Sigmoid colon (tissue), 7 donors: ENCODE data around the gene CYP2C19. TPM values are rescaled to one million over a fixed set of nuclear protein-coding genes. Genes with fewer than 3 reads are reported as not detected.
"Not testable (repeated sequence)": the region's sequence is repeated elsewhere in the genome, so short reads cannot be mapped to it uniquely, and the experiment has no call there.

ENCODE experiments used
- DNase-seq: peaks from one replicate; pipeline ENCODE4 v3.0.0-alpha.2; 2019
- H3K27ac ChIP-seq, 4 donors: fragments of 200-600 bp; sonication (generic); one replicate each; pipeline ENCODE4 v1.5.1; 2016 to 2019; ENCODE audit warnings: mild to moderate bottlenecking in 1 of 4
- H3K27me3 ChIP-seq, 3 donors: fragments of 200-600 bp; sonication (generic); one replicate each; pipeline ENCODE4 v1.5.1; 2019; ENCODE audit warnings: mild to moderate bottlenecking in 1 of 3
- H3K36me3 ChIP-seq, 4 donors: fragments of 200-600 bp; sonication (generic); one replicate each; pipeline ENCODE4 v1.5.1; 2016 to 2019
- H3K4me1 ChIP-seq, 4 donors: fragments of 200-600 bp; sonication (generic); one replicate each; pipeline ENCODE4 v1.5.1; 2017 to 2019
- H3K4me3 ChIP-seq, 4 donors: fragments of 200-600 bp; sonication (generic); one replicate each; pipeline ENCODE4 v1.5.1; 2017 to 2019; ENCODE audit warnings: mild to moderate bottlenecking in 2 of 4, moderate library complexity in 1 of 4
- H3K9me3 ChIP-seq, 4 donors: fragments of 200-600 bp in 3 of 4; sonication (generic) in 3 of 4; one replicate each; pipeline versions ENCODE4 v1.5.1 to v1.6.1; 2013 to 2019
- CTCF ChIP-seq, 4 experiments: fragments of 450-650 bp in 3 of 4; fragments of 200-600 bp in 1 of 4; IDR thresholded peaks; one replicate each; pipeline ENCODE4 v1.5.1; 2016 to 2019; ENCODE audit warnings: antibody characterized with exemption in 4 of 4, mild to moderate bottlenecking in 3 of 4, moderate library complexity in 2 of 4
- EP300 ChIP-seq, 4 donors: sonication (generic); formaldehyde crosslinking; IDR thresholded peaks; one replicate each; pipeline ENCODE4 v1.6.1; 2017; ENCODE audit warnings: antibody characterized with exemption in 4 of 4
- POLR2A ChIP-seq, 2 donors: fragments of 450-650 bp; IDR thresholded peaks; one replicate each; pipeline ENCODE4 v1.6.1; 2016; ENCODE audit warnings: antibody characterized with exemption in 2 of 2, mild to moderate bottlenecking in 2 of 2, moderate library complexity in 2 of 2
- POLR2AphosphoS5 ChIP-seq, 4 donors: sonication (generic); formaldehyde crosslinking; IDR thresholded peaks; one replicate each; pipeline ENCODE4 v1.6.1; 2017; ENCODE audit warnings: antibody characterized with exemption in 4 of 4
- whole genome bisulfite sequencing, 2 donors: extraction: QIAGEN DNeasy Blood & Tissue Kit; methylation state at CpG; one replicate each; pipeline ENCODE4 v1.1.7; 2013; 5-methylcytosine and 5-hydroxymethylcytosine counted together
- intact Hi-C: fragments of 100-400 bp; cut with DNase I; formaldehyde crosslinking; loops from one replicate; pipeline ENCODE4 v1.15.1; 2023
- polyA plus RNA-seq, 3 donors: library from polyadenylated mRNA; stranded (reverse); fragments of 200-250 nt; gene quantifications; one replicate each; pipeline ENCODE4 v1.2.3, GENCODE V29; 2013
- total RNA-seq, 4 donors: library from RNA; depleted of rRNA; stranded (reverse); fragments of >200 nt; gene quantifications; one replicate each; pipeline ENCODE4 v1.1.0, GENCODE V29; 2016
- donor health status: healthy with polysubstance abuse.
- donor health status: Bipolar disorder and iron deficiency.
- donor health status: healthy.

The CYP2C19 gene
- total and polyA plus RNA-seq, 7 donors: 0.19 TPM; not detected in 6

DNA sequence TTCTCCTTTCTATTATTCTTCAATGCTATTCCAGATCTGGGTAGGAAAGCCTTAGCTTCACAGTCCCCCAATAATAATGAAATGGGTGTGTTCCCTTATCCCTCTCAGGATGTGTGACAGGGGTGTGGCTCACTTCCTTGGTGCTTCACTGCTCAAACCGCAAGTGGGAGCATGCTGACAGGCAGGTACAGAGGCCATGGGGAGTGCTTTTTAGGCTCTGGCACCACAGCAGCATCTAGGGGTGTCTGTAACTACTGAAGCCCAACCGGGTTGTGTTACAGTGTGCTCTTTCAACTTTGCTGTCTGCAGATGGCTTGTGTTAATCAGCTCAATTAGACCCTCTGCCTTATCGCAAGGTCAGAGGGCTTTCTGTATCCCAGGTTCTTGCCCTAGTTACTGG is 96.6 kb downstream of the CYP2C19 start:
- H3K4me1 ChIP-seq: no peaks in the 10 kb centered on the region
- no peaks in the 10 kb centered on the region for H3K36me3 ChIP-seq
- no peaks in the 10 kb centered on the region for H3K9me3 ChIP-seq
- H3K4me3 ChIP-seq: no peak overlapping the region
- TF ChIP-seq POLR2A (IDR thresholded peaks at IDR 0.05) (no peak), CTCF (IDR thresholded peaks at IDR 0.05) (no peak), EP300 (IDR thresholded peaks at IDR 0.05) (no peak), POLR2AphosphoS5 (IDR thresholded peaks at IDR 0.05) (no peak)
- no peak overlapping the region for H3K27ac ChIP-seq
- DNase-seq: no peak
- H3K27me3 ChIP-seq: no peaks in the 10 kb centered on the region
- WGBS, 2 donors: 85 to 86% methylated on average over 3 of the region's 3 CpGs
- intact Hi-C loops: no loop called here

DNA sequence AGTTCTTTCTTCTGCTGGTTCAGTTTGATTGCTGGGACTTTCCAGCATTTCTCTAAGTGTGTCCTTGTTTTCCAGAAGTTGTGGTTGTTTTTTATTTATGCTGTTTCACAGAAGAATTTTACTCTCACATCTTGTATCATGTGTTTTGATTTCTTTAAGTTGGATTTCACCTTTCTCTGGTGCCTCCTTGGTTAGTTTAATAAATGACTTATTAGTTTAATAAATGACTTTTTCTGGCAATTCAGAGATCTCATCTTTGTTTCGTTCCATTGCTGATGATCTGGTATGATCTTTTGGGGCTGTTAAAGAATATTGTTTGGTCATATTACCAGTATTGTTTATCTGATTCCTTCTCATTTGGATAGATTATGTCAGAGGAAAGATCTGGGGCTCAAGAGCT is 116.2 kb downstream of the CYP2C19 start:
- Histone ChIP-seq H3K4me1 (no peaks in the 10 kb centered on the region), H3K27me3 (no peaks in the 10 kb centered on the region), H3K27ac (no peak overlapping the region), H3K36me3 (no peaks in the 10 kb centered on the region), H3K9me3 (no peaks in the 10 kb centered on the region), H3K4me3 (no peak overlapping the region)
- no peak for DNase-seq
- TF ChIP-seq EP300 (IDR thresholded peaks at IDR 0.05): no peak
- TF ChIP-seq POLR2A (IDR thresholded peaks at IDR 0.05): no peak
- TF ChIP-seq CTCF (IDR thresholded peaks at IDR 0.05): no peak
- TF ChIP-seq POLR2AphosphoS5 (IDR thresholded peaks at IDR 0.05): no peak
- intact Hi-C loops: no loop called here
- 87 to 94% methylated on average over 1 of the region's 1 CpG for WGBS, 2 donors

GRCh38 chr10:94879214-94879613 is 116.7 kb downstream of the CYP2C19 start:
- Histone ChIP-seq H3K27ac (no peak overlapping the region), H3K27me3 (no peaks in the 10 kb centered on the region), H3K4me3 (no peak overlapping the region), H3K36me3 (no peaks in the 10 kb centered on the region), H3K9me3 (no peaks in the 10 kb centered on the region), H3K4me1 (no peaks in the 10 kb centered on the region)
- TF ChIP-seq POLR2AphosphoS5 (IDR thresholded peaks at IDR 0.05) (no peak), CTCF (IDR thresholded peaks at IDR 0.05) (no peak), POLR2A (IDR thresholded peaks at IDR 0.05) (no peak), EP300 (IDR thresholded peaks at IDR 0.05) (no peak)
- DNase-seq: no peak
- WGBS, 2 donors: 92 to 100% methylated on average over 1 of the region's 1 CpG
- intact Hi-C loops: no loop called here

DNA sequence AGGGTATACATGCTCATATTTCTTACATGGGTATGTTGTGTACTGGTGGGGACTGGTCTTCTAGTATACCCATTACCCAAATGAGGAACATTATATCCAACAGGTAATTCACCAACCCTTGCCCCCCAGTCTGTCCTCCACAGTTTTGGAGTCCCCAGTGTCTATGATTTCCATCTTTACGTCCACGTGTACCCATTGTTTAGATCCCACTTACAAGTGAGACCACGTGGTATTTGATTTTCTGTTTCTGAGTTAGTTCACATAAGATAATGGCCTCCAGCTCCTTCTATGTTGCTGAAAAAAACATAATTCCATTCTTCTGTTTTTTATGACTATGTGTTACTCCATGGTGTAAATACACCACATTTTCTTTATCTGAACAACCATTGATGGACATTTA is 126.6 kb downstream of the CYP2C19 start:
- TF ChIP-seq POLR2AphosphoS5 (IDR thresholded peaks at IDR 0.05): no peak
- no peak for TF ChIP-seq POLR2A (IDR thresholded peaks at IDR 0.05)
- TF ChIP-seq CTCF (IDR thresholded peaks at IDR 0.05): no peak
- no peak for TF ChIP-seq EP300 (IDR thresholded peaks at IDR 0.05)
- no peak overlapping the region for H3K27ac ChIP-seq
- H3K27me3 ChIP-seq: no peaks in the 10 kb centered on the region
- no peaks in the 10 kb centered on the region for H3K9me3 ChIP-seq
- H3K4me3 ChIP-seq: no peak overlapping the region
- no peaks in the 10 kb centered on the region for H3K4me1 ChIP-seq
- DNase-seq: no peak
- WGBS, 2 donors: 85 to 87% methylated on average over 3 of the region's 3 CpGs
- intact Hi-C loops: no loop called here
- no peaks in the 10 kb centered on the region for H3K36me3 ChIP-seq

GRCh38 chr10:94890264-94891022 is 128.0 kb downstream of the CYP2C19 start:
- 94 to 98% methylated on average over 4 of the region's 4 CpGs for whole genome bisulfite sequencing, 2 donors
- TF ChIP-seq EP300 (IDR thresholded peaks at IDR 0.05): no peak
- no peak for TF ChIP-seq POLR2A (IDR thresholded peaks at IDR 0.05)
- no peak for TF ChIP-seq POLR2AphosphoS5 (IDR thresholded peaks at IDR 0.05)
- no peak for TF ChIP-seq CTCF (IDR thresholded peaks at IDR 0.05)
- H3K27ac ChIP-seq: no peak overlapping the region
- no peak overlapping the region for H3K4me3 ChIP-seq
- no peaks in the 10 kb centered on the region for H3K4me1 ChIP-seq
- H3K36me3 ChIP-seq: no peaks in the 10 kb centered on the region
- DNase-seq: no peak
- no peaks in the 10 kb centered on the region for H3K27me3 ChIP-seq
- H3K9me3 ChIP-seq: no peaks in the 10 kb centered on the region
- intact Hi-C loops: no loop called here

- intact Hi-C loops, DNase-seq: not testable (repeated sequence)
Observed at GRCh38 chr10:94898414-94898813, 135.9 kb downstream of the CYP2C19 start.

More at GRCh38 chr10:94898414-94898813, 135.9 kb downstream of the CYP2C19 start:
- H3K36me3 ChIP-seq, H3K4me3 ChIP-seq, H3K4me1 ChIP-seq, H3K9me3 ChIP-seq, H3K27me3 ChIP-seq, H3K27ac ChIP-seq: not testable (repeated sequence)
- WGBS, 2 donors: 74 to 76% methylated on average over 7 of the region's 7 CpGs
